Measurements from ENCODE around the gene TAL1.

The TAL1 gene

GRCh38 chr1:47212636-47213229, 19.3 kb downstream of the TAL1 start:
- Histone ChIP-seq H3K4me2 (ENCODE audit: insufficient read depth, low read length, poor library complexity, severe bottlenecking) (no peak overlapping the region), H3K36me3 (replicated peaks in 1 of 2; ENCODE audit: control insufficient read depth in 2 of 2, insufficient read depth in 2 of 2, low read length in 2 of 2) (no peaks in the 10 kb centered on the region)

GRCh38 chr1:47211796-47212269, 20.2 kb downstream of the TAL1 start:
- DNase-seq (ENCODE audit: low spot score), result no peak
- Histone ChIP-seq H3K4me1 (ENCODE audit: control insufficient read depth in 2 of 2, insufficient read depth in 1 of 2, low read depth in 1 of 2, low read length in 2 of 2) (peaks cover 12 to 14% of the 10 kb centered on the region in 2 donors), H3K23ac (ENCODE audit: low read depth, low read length, poor library complexity) (no peak overlapping the region), H2AK5ac (ENCODE audit: low read depth, low read length) (no peak overlapping the region), H3K9ac (ENCODE audit: low read depth, low read length, poor library complexity) (no peak overlapping the region), H3K4me2 (ENCODE audit: insufficient read depth, low read length, poor library complexity, severe bottlenecking) (no peak overlapping the region), H4K8ac (ENCODE audit: low read depth, low read length) (no peak overlapping the region), H3K9me3 (replicated peaks in 1 of 2; ENCODE audit: control insufficient read depth in 2 of 2, insufficient read depth in 1 of 2, low read depth in 1 of 2, low read length in 2 of 2) (no peaks in the 10 kb centered on the region), H2BK12ac (ENCODE audit: low read length) (no peak overlapping the region), H3K27me3 (ENCODE audit: control insufficient read depth in 3 of 3, insufficient read depth in 3 of 3, low read depth in 1 of 3, low read length in 3 of 3) (peaks cover 0 to 71% (median 20%) of the 10 kb centered on the region in 3 experiments), H3K27ac (replicated peaks; ENCODE audit: low read length) (no peak overlapping the region), H2BK120ac (ENCODE audit: low read depth, low read length) (no peak overlapping the region), H3K79me1 (ENCODE audit: low read depth, low read length) (no peaks in the 10 kb centered on the region), H4K91ac (ENCODE audit: low read depth, low read length, poor library complexity) (no peak overlapping the region), H3K4ac (ENCODE audit: low read length) (no peak overlapping the region), H3K14ac (ENCODE audit: low read length) (peak overlapping the region; percentile 73), H2BK5ac (ENCODE audit: low read length) (no peak overlapping the region), H2BK15ac (ENCODE audit: low read length) (peak overlapping the region; percentile 25), H3K4me3 (ENCODE audit: low read length in 2 of 2) (no peak overlapping the region), H3K36me3 (replicated peaks in 1 of 2; ENCODE audit: control insufficient read depth in 2 of 2, insufficient read depth in 2 of 2, low read length in 2 of 2) (no peaks in the 10 kb centered on the region), H2AFZ (ENCODE audit: low read length) (peak overlapping the region; percentile 96), H3K18ac (ENCODE audit: low read length) (peak overlapping the region; percentile 46)
- no CpG with 5 or more reads among the region's 9 CpGs for WGBS, 2 donors (ENCODE audit: extremely low coverage in 2 of 2, insufficient read length in 2 of 2, insufficient replicate concordance in 1 of 2)

More at GRCh38 chr1:47212636-47213229, 19.3 kb downstream of the TAL1 start:
- Histone ChIP-seq H3K9ac (ENCODE audit: low read depth, low read length, poor library complexity) (no peak overlapping the region), H4K91ac (ENCODE audit: low read depth, low read length, poor library complexity) (no peak overlapping the region), H3K23ac (ENCODE audit: low read depth, low read length, poor library complexity) (no peak overlapping the region), H3K4me1 (ENCODE audit: control insufficient read depth in 2 of 2, insufficient read depth in 1 of 2, low read depth in 1 of 2, low read length in 2 of 2) (peaks cover 12 to 14% of the 10 kb centered on the region in 2 donors), H4K8ac (ENCODE audit: low read depth, low read length) (no peak overlapping the region), H2AFZ (ENCODE audit: low read length) (peak overlapping the region; percentile 96), H2BK15ac (ENCODE audit: low read length) (no peak overlapping the region), H3K27me3 (ENCODE audit: control insufficient read depth in 3 of 3, insufficient read depth in 3 of 3, low read depth in 1 of 3, low read length in 3 of 3) (peaks cover 0 to 72% (median 20%) of the 10 kb centered on the region in 3 experiments), H3K4ac (ENCODE audit: low read length) (no peak overlapping the region), H2BK12ac (ENCODE audit: low read length) (no peak overlapping the region), H3K18ac (ENCODE audit: low read length) (no peak overlapping the region), H2AK5ac (ENCODE audit: low read depth, low read length) (no peak overlapping the region), H3K79me1 (ENCODE audit: low read depth, low read length) (no peaks in the 10 kb centered on the region), H3K9me3 (replicated peaks in 1 of 2; ENCODE audit: control insufficient read depth in 2 of 2, insufficient read depth in 1 of 2, low read depth in 1 of 2, low read length in 2 of 2) (no peaks in the 10 kb centered on the region), H3K27ac (replicated peaks; ENCODE audit: low read length) (no peak overlapping the region), H3K14ac (ENCODE audit: low read length) (no peak overlapping the region), H3K4me3 (ENCODE audit: low read length in 2 of 2) (no peak overlapping the region), H2BK5ac (ENCODE audit: low read length) (no peak overlapping the region), H2BK120ac (ENCODE audit: low read depth, low read length) (no peak overlapping the region)
- 100% methylated on average over 2 of the region's 4 CpGs; no CpG with 5 or more reads in 1 of the 2 donors for WGBS, 2 donors (ENCODE audit: extremely low coverage in 2 of 2, insufficient read length in 2 of 2, insufficient replicate concordance in 1 of 2)
- DNase-seq (ENCODE audit: low spot score), result no peak

- WGBS, 2 donors (ENCODE audit: extremely low coverage in 2 of 2, insufficient read length in 2 of 2, insufficient replicate concordance in 1 of 2), result no CpG with 5 or more reads among the region's 3 CpGs
- no peak for DNase-seq (ENCODE audit: low spot score)
- peaks cover 0 to 62% (median 20%) of the 10 kb centered on the region in 3 experiments for H3K27me3 ChIP-seq (ENCODE audit: control insufficient read depth in 3 of 3, insufficient read depth in 3 of 3, low read depth in 1 of 3, low read length in 3 of 3)
These were observed 21.4 kb downstream of the TAL1 start for GRCh38 chr1:47210666-47211065.

GRCh38 chr1:47209725-47210325, 22.2 kb downstream of the TAL1 start:
- Histone ChIP-seq H2BK15ac (ENCODE audit: low read length) (no peak overlapping the region), H2AFZ (ENCODE audit: low read length) (no peak overlapping the region), H3K9me3 (replicated peaks in 1 of 2; ENCODE audit: control insufficient read depth in 2 of 2, insufficient read depth in 1 of 2, low read depth in 1 of 2, low read length in 2 of 2) (no peaks in the 10 kb centered on the region), H4K91ac (ENCODE audit: low read depth, low read length, poor library complexity) (no peak overlapping the region), H3K9ac (ENCODE audit: low read depth, low read length, poor library complexity) (no peak overlapping the region), H3K27me3 (ENCODE audit: control insufficient read depth in 3 of 3, insufficient read depth in 3 of 3, low read depth in 1 of 3, low read length in 3 of 3) (peaks cover 0 to 54% (median 22%) of the 10 kb centered on the region in 3 experiments), H3K14ac (ENCODE audit: low read length) (peak overlapping the region; percentile 27), H2BK12ac (ENCODE audit: low read length) (no peak overlapping the region), H3K79me1 (ENCODE audit: low read depth, low read length) (no peaks in the 10 kb centered on the region), H3K4me2 (ENCODE audit: insufficient read depth, low read length, poor library complexity, severe bottlenecking) (no peak overlapping the region), H2AK5ac (ENCODE audit: low read depth, low read length) (no peak overlapping the region), H3K4ac (ENCODE audit: low read length) (no peak overlapping the region), H3K18ac (ENCODE audit: low read length) (no peak overlapping the region), H3K4me1 (ENCODE audit: control insufficient read depth in 2 of 2, insufficient read depth in 1 of 2, low read depth in 1 of 2, low read length in 2 of 2) (peaks cover 11 to 14% of the 10 kb centered on the region in 2 donors), H3K23ac (ENCODE audit: low read depth, low read length, poor library complexity) (no peak overlapping the region), H2BK5ac (ENCODE audit: low read length) (no peak overlapping the region), H2BK120ac (ENCODE audit: low read depth, low read length) (no peak overlapping the region), H3K36me3 (replicated peaks in 1 of 2; ENCODE audit: control insufficient read depth in 2 of 2, insufficient read depth in 2 of 2, low read length in 2 of 2) (no peaks in the 10 kb centered on the region), H3K27ac (replicated peaks; ENCODE audit: low read length) (no peak overlapping the region), H3K4me3 (ENCODE audit: low read length in 2 of 2) (no peak overlapping the region), H4K8ac (ENCODE audit: low read depth, low read length) (no peak overlapping the region)
- no peak for DNase-seq (ENCODE audit: low spot score)
- no CpG with 5 or more reads among the region's 3 CpGs for WGBS, 2 donors (ENCODE audit: extremely low coverage in 2 of 2, insufficient read length in 2 of 2, insufficient replicate concordance in 1 of 2)

More at GRCh38 chr1:47210666-47211065, 21.4 kb downstream of the TAL1 start:
- no peak overlapping the region for H4K8ac ChIP-seq (ENCODE audit: low read depth, low read length)
- H3K4me3 ChIP-seq (ENCODE audit: low read length in 2 of 2), result no peak overlapping the region
- H3K4me1 ChIP-seq (ENCODE audit: control insufficient read depth in 2 of 2, insufficient read depth in 1 of 2, low read depth in 1 of 2, low read length in 2 of 2), result peaks cover 11 to 14% of the 10 kb centered on the region in 2 donors
- no peaks in the 10 kb centered on the region for H3K79me1 ChIP-seq (ENCODE audit: low read depth, low read length)
- no peak overlapping the region for H2AFZ ChIP-seq (ENCODE audit: low read length)
- H4K91ac ChIP-seq (ENCODE audit: low read depth, low read length, poor library complexity), result no peak overlapping the region
- no peak overlapping the region for H3K23ac ChIP-seq (ENCODE audit: low read depth, low read length, poor library complexity)
- no peak overlapping the region for H3K4ac ChIP-seq (ENCODE audit: low read length)
- no peak overlapping the region for H3K9ac ChIP-seq (ENCODE audit: low read depth, low read length, poor library complexity)
- no peaks in the 10 kb centered on the region for H3K36me3 ChIP-seq (replicated peaks in 1 of 2; ENCODE audit: control insufficient read depth in 2 of 2, insufficient read depth in 2 of 2, low read length in 2 of 2)
- no peak overlapping the region for H2BK120ac ChIP-seq (ENCODE audit: low read depth, low read length)
- no peak overlapping the region for H3K14ac ChIP-seq (ENCODE audit: low read length)
- no peak overlapping the region for H2BK12ac ChIP-seq (ENCODE audit: low read length)
- no peak overlapping the region for H2BK15ac ChIP-seq (ENCODE audit: low read length)
- no peak overlapping the region for H3K27ac ChIP-seq (replicated peaks; ENCODE audit: low read length)
- no peaks in the 10 kb centered on the region for H3K9me3 ChIP-seq (replicated peaks in 1 of 2; ENCODE audit: control insufficient read depth in 2 of 2, insufficient read depth in 1 of 2, low read depth in 1 of 2, low read length in 2 of 2)
- no peak overlapping the region for H2BK5ac ChIP-seq (ENCODE audit: low read length)
- no peak overlapping the region for H3K4me2 ChIP-seq (ENCODE audit: insufficient read depth, low read length, poor library complexity, severe bottlenecking)
- no peak overlapping the region for H2AK5ac ChIP-seq (ENCODE audit: low read depth, low read length)
- H3K18ac ChIP-seq (ENCODE audit: low read length), result no peak overlapping the region
